ENCODE data around the gene MFF. TPM values are rescaled to one million over a fixed set of nuclear protein-coding genes. Genes with fewer than 3 reads are reported as not detected.

Gene MFF
- total and polyA plus RNA-seq, 2 donors (not counting 3 experiments of a cell fraction or from before 2014, with no cell fraction given), result 36.3 to 65.1 TPM

DNA sequence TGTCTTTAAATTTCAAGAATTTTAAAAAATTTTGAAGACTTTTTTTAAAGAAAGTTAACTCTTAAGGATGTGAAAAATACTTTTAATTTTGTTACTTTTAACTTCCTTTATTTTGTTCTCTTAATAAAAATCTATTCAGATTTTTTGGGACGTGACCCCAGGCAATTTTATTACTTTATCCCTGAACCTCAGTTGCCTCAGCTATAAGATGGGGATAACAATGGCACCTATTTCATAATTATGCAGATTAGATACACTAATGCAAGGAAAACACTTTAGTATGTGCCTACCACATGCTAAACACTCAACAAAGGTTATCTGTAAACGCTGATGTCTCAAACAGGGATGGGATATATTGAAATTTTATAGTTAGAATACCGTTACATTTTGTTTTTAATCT, 64.2 kb downstream of the MFF start:
- no peaks in the 10 kb centered on the region for H3K27me3 ChIP-seq (ENCODE audit: control insufficient read depth in 2 of 2, insufficient read depth in 2 of 2, low read length in 2 of 2)
- H2AFZ ChIP-seq (ENCODE audit: low read depth, low read length), result no peak overlapping the region
- DNase-seq (ENCODE audit: low read depth, low spot score), result no peak
- H3K4me3 ChIP-seq (replicated peaks in 1 of 3; ENCODE audit: insufficient read depth in 1 of 3, low read depth in 1 of 3, low read length in 3 of 3), result no peak overlapping the region
- H3K36me3 ChIP-seq (ENCODE audit: control insufficient read depth in 2 of 2, extremely low read depth in 1 of 2, insufficient read depth in 2 of 2, low read length in 2 of 2), result no peaks in the 10 kb centered on the region
- dilution Hi-C loops (cut with MboI; ENCODE audit: extremely low pct_ligation_motif_present, low sequenced_read_pairs), result no loop called here
- H3K4me2 ChIP-seq (ENCODE audit: insufficient read depth, low read length), result no peak overlapping the region
- FAIRE-seq, result no peak
- POLR2A ChIA-PET, result no interaction called here
- H4K20me1 ChIP-seq (replicated peaks; ENCODE audit: control insufficient read depth, extremely low read depth, insufficient read depth, low read length), result no peaks in the 10 kb centered on the region
- intact Hi-C loops (cut with micrococcal nuclease), result no loop called here
- H3K9me3 ChIP-seq (replicated peaks; ENCODE audit: control insufficient read depth, insufficient read depth, low read length), result no peaks in the 10 kb centered on the region
- BruUV-seq (replicated peaks), result no TSS peak
- H3K79me2 ChIP-seq (ENCODE audit: control insufficient read depth, insufficient read depth, low read length), result no peaks in the 10 kb centered on the region
- no peaks in the 10 kb centered on the region for H3K4me1 ChIP-seq (ENCODE audit: control insufficient read depth, extremely low read depth, insufficient read depth, low read length)
- CTCF ChIA-PET, result interaction anchor here (1.4 kb wide), 1 partner anchor 11 kb away, joined by 4 read pairs; no protein-coding TSS in a partner anchor
- no peaks in the 10 kb centered on the region for H3K9me1 ChIP-seq (replicated peaks; ENCODE audit: control insufficient read depth, extremely low read depth, insufficient read depth, low read length)
- H3K9ac ChIP-seq (replicated peaks; ENCODE audit: extremely low read depth, insufficient read depth, low read length), result no peak overlapping the region
- TF ChIP-seq POLR2A (IDR thresholded peaks at IDR 0.05; ENCODE audit: low read depth, low read length) (no peak), MYC (IDR thresholded peaks at IDR 0.05; ENCODE audit: low read depth, low read length) (no peak), JUN (IDR thresholded peaks at IDR 0.05; ENCODE audit: borderline replicate concordance, insufficient read depth, insufficient read length, low read depth) (no peak), GATA2 (IDR thresholded peaks at IDR 0.05; ENCODE audit: insufficient read depth, insufficient read length, low read depth, low read length) (no peak), FOS (IDR thresholded peaks at IDR 0.05; ENCODE audit: borderline replicate concordance, insufficient read depth, low read length) (no peak), EZH2 (IDR thresholded peaks at IDR 0.05; ENCODE audit: borderline replicate concordance, low read depth, low read length, severe bottlenecking) (no peak), POLR2AphosphoS5 (IDR thresholded peaks at IDR 0.05; ENCODE audit: insufficient read depth, low read depth, low read length) (no peak)
- TF ChIP-seq, protein P1, sequence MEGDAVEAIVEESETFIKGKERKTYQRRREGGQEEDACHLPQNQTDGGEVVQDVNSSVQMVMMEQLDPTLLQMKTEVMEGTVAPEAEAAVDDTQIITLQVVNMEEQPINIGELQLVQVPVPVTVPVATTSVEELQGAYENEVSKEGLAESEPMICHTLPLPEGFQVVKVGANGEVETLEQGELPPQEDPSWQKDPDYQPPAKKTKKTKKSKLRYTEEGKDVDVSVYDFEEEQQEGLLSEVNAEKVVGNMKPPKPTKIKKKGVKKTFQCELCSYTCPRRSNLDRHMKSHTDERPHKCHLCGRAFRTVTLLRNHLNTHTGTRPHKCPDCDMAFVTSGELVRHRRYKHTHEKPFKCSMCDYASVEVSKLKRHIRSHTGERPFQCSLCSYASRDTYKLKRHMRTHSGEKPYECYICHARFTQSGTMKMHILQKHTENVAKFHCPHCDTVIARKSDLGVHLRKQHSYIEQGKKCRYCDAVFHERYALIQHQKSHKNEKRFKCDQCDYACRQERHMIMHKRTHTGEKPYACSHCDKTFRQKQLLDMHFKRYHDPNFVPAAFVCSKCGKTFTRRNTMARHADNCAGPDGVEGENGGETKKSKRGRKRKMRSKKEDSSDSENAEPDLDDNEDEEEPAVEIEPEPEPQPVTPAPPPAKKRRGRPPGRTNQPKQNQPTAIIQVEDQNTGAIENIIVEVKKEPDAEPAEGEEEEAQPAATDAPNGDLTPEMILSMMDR (IDR thresholded peaks at IDR 0.05; ENCODE audit: extremely low read depth in 1 of 2, insufficient read depth in 1 of 2, low read depth in 1 of 2, low read length in 2 of 2), result no peak
- TF ChIP-seq, protein P2, sequence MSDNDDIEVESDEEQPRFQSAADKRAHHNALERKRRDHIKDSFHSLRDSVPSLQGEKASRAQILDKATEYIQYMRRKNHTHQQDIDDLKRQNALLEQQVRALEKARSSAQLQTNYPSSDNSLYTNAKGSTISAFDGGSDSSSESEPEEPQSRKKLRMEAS (IDR thresholded peaks at IDR 0.05; ENCODE audit: insufficient read depth, insufficient read length), result no peak
- H3K27ac ChIP-seq (ENCODE audit: insufficient read depth, low read depth, low read length), result no peak overlapping the region

All from endothelial cell of umbilical vein (primary cell).